ENCODE results near the gene CNOT6.
"Not testable (repeated sequence)": the region's sequence is repeated elsewhere in the genome, so short reads cannot be mapped to it uniquely, and the experiment has no call there.

CNOT6 gene

GRCh38 chr5:180471866-180472265 is 22.3 kb upstream of the CNOT6 start:
- DNase-seq, result no peak

DNA sequence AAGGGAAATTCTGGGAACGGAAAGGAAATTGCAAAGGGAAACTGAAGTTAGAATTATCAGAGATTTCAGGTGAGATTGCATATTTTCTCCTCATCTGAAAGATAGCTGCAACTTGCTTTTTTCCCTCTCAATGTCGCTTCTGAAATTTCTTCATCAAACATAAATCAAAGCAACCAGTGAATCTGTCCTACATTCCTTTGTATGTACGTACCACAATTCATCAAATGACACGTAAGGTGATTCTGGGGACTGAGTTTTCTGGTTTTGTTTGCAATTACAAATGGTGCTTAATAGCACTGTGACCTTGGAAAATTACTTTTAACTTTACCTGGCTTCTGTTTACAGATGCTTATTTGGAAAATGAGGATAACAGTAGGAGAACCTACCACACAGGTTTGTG is 21.9 kb upstream of the CNOT6 start:
- no peak for DNase-seq

GRCh38 chr5:180473386-180473785 is 20.8 kb upstream of the CNOT6 start:
- DNase-seq, result not testable (repeated sequence)

DNA sequence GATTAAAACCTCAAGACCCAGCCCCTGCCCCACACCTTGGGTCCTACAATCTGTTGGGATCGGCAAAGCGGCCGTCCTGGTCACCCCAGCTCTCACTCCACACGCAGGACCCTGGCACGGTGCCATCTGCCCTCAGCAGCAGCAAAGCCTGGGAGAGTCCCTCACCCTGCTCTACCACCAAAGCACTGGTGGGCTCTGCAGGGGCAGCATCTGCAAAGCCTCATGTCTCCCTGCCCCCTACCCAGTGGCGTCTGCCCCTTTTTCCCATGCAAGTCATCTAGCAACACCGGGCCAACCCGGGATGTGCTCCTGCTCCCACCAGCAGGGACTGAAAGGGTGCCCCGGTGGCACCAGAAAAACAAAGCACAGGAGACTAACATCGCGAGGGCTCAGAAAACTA is 19.6 kb upstream of the CNOT6 start:
- no peak for DNase-seq

- DNase-seq, result not testable (repeated sequence)
These were observed 18.1 kb upstream of the CNOT6 start for GRCh38 chr5:180475969-180476524.

DNA sequence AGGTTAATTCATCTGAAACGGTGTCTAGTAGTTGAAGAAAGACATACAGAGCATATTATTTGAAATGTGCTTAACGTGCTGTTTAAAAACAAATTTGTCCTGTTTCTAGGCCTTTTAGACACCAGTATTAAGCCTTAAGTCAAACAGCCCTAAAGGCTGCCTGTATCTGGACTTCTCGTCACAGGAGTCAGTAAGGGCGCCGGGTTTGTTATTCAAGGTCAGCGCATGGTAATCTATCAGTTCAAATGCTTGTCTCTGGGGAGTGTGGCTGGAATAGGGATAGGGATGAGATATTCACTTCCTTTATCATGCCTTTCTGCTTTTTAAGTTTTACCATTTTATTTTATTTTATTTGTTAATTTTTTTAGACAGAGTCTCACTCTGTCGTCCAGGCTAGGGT is 9.4 kb upstream of the CNOT6 start:
- no peak for DNase-seq

DNA sequence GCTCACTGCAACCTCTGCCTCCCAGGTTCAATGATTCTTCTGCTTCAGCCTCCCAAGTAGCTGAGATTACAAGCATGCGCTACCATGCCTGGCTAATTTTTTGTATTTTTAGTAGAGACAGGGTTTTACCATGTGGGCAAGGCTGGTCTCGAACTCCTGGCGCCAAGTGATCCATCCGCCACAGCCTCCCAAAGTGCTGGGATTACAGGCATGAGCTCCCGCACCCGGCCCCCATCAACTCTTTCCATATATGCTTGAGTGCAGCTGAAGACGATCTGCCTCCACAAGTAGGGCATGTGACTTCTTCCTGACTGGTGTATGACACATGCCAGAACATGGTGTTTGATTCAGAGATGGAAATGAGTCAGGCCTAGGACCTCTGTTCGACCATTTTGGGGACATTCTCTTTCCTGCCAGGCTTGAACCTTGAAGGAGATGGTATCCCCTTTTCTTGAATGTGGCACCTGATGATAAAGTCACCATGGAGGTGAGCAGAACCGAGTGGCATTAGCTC is 7.5 kb upstream of the CNOT6 start:
- DNase-seq, result no peak

GRCh38 chr5:180487556-180487955 is 6.6 kb upstream of the CNOT6 start:
- DNase-seq, result no peak

DNA sequence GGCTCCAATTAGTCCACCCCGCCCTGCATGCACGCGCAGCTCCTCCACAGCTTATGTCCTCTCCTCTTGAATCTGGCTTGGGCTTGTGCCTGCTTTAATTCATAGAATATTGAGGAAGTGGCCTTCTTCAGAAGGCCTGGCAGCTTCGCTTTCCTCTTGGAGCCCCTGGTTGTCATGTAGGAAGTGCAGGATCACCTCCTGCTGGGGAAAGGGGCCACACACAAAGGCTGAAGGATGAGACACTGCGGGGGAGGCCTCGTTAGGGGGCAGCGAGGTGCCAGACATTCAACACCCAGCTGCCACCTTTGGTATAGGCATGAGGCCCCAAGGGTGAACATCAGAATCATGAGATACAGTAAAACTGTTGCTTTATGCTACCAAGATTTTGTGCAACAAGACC is 2.7 kb upstream of the CNOT6 start:
- DNase-seq, result no peak

DNA sequence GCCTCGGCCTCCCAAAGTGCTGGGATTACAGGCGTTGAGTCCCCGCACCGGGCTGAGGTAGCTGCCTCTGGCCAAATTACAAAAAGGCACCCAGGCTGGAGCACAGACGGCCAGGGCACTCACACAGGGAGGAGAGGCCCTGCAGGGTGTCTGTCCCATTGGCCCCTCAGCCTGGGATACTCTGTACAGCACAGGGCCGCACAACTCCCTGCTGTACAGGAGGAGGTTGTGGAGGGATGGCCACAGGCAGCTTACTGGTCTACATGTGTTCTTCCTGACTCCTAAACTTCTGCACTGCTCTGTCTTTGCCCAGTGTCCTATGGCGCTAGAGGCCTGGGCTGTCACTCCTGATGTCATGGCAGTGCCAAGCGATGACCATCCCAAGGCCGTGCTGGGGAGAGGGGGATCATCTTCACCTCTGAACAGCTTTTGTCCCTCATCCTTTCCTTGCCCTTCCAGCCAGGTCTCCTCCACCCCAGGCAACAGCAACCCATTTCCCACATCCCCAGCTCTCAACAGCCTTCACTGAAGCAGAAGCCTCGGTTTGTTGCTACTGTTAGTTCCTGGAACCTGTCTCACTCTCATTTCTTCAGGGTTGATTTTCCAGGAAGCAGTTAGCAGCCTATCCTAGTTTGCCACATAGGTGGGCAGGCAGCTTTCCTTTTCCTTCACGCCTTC is 1.8 kb upstream of the CNOT6 start:
- no peak for DNase-seq

- DNase-seq, result peak; percentile 65
These were observed 467 bp downstream of the CNOT6 start for GRCh38 chr5:180494510-180495181.

DNA sequence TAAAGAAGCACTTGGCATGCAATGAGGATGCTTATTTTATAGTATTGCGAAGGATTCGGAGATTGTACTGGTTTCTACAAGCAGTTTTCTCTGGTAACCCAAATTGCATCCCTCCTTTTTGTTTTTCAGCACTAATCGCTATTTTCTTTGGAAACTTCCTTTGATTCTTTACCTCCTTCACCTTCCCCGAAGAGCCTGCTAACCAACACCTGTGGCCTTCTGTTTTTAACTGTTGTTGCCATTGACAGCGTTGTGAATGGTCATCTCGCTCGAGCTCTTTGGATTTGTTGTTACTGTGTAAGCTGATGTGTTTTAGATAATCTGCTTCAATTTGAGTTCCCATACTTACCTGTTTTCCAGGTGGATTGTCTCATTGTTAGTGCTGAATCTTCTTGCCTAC is 1.1 kb downstream of the CNOT6 start:
- no peak for DNase-seq

DNA sequence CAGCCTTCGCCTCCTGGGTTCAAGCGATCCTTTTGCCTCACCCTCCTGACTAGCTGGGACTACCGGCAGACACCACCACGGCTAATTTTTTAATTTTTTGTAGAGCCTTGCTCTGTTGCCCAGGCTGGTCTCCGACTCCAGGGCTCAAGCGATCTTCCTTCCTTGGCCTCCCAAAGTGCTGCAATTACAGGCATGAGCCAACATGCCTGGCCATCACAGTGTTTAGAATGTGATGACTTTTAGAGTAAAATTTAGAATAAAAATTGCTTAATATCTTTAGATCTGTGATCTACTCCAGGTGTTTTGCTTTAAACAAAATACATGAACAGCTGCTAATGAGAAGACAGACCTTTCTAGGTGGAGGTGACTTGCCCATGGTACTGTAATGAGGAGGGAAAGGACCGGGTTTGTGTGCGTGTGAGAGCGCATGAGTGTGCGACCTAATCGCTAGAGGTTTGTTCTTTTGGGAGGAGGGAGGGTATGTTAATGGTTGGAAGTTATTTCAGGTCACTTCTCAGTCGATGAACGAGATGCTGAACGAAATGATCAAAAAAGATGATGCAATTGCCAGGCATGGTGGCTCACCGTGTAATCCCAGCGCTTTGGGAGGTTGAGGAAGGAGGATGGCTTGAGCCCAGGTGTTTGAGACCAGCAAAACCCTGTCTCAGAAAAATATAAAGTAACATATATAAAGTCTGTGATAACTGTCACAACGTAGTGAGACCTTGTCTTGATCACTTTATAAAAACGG is 2.0 kb downstream of the CNOT6 start:
- no peak for DNase-seq

- DNase-seq, result not testable (repeated sequence)
These were observed 2.6 kb downstream of the CNOT6 start for GRCh38 chr5:180496806-180497205.

DNA sequence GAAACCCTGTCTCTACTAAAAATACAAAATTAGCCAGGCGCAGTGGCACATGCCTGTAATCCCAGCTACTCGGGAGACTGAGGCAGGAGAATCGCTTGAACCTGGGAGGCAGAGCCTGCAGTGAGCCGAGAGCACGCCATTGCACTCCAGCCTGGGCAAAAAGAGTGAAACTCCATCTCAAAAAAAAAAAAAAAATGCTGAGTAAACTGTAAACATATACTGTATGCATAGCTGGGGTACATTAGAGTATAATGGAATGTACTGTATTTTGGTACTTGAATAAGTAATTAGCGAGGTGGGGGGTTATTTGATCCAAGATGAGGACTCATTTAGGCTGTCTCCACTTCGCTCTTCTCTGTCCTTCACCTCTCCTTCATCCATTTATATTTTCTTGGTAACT is 3.7 kb downstream of the CNOT6 start:
- not testable (repeated sequence) for DNase-seq

- DNase-seq, result no peak
These were observed 4.2 kb downstream of the CNOT6 start for GRCh38 chr5:180498378-180498777.

DNA sequence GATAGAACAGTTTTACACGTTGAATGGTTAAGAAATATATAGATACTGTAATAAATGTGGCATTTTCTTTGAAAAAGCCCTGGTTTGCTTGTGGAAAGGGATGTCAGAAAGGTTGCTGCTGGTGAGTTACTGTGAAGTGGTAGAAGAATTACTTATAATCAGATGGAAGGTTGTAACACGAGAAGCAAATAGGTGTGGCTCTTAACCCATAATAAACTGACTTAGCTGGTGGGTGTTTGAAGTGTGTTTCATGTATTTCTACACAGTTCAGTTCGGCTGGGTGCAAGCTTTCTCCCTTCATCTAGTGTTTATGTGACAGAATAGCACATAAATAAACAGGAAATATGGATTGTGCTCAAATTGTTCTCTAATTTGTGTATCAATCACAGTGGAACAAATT is 5.5 kb downstream of the CNOT6 start:
- DNase-seq, result no peak

DNA sequence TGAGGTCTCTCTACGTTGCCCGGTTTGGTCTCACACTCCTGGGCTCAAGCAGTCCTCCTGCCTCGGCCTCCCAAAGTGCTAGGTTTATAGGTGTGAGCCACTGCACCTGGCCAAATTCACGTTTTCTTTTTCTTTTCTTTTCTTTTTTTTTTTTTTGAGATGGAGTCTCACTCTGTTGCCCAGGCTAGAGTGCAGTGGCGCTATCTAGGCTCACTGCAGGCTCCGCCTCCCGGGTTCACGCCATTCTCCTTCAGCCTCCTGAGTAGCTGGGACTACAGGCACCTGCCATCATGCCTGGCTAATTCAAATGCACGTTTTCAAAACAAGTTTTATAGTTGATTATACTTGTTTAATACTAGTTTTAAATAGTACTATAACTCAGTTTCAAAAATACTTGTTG is 6.1 kb downstream of the CNOT6 start:
- DNase-seq, result not testable (repeated sequence)

DNA sequence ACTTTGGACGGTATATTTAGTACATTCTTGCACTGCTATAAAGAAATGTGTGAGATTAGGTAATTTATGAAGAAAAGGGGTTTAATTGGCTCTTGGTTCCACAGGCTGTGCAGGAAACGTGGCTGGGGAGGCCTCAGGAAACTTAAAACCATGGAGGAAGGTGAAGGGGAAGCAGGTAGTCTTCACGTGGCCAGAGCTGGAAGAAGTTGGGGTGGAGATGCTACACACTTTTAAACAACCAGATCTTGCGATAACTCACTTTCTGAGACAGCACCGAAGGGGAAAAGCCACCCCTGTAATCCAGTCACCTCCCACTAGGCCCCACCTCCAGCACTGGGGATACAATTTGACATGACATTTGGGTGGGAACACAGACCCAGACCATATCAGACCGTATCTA is 13.5 kb downstream of the CNOT6 start:
- no peak for DNase-seq

GRCh38 chr5:180515294-180515693 is 21.1 kb downstream of the CNOT6 start:
- DNase-seq, result no peak

DNA sequence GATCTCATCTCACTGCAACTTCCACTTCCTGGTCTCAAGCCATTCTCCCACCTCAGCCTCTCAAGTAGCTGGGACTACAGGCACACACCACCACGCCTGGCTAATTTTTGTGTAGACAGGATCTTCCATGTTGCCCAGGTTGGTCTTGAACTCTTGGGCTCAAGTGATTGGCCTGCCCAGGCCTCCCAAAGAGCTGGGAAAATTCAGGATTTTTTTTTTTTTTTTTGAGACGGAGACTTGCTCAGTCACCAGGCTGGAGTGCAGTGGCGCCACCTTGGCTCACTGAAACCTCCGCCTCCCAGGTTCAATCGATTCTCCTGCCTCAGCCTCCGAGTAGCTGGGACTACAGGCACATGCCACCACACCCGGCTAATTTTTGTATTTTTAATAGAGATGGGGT is 21.8 kb downstream of the CNOT6 start:
- DNase-seq, result not testable (repeated sequence)

DNA sequence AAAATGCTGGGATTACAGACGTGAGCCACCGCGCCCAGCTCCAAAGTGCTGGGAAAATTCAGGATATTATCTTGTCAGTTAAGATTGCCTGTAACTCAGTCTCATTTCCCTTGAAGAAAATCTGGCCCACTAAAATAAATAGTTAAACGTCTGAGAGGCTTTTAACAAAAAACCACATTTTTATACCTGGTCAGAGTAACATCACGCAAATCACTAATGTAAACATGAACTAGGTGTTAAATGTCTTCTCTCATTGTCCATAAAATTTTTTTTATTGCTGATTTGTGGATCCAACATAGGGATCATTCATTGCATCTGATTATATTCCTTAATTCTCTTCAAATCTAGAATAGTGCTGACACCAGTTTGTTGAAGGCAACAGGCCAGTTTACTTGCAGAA is 22.3 kb downstream of the CNOT6 start:
- no peak for DNase-seq

DNA sequence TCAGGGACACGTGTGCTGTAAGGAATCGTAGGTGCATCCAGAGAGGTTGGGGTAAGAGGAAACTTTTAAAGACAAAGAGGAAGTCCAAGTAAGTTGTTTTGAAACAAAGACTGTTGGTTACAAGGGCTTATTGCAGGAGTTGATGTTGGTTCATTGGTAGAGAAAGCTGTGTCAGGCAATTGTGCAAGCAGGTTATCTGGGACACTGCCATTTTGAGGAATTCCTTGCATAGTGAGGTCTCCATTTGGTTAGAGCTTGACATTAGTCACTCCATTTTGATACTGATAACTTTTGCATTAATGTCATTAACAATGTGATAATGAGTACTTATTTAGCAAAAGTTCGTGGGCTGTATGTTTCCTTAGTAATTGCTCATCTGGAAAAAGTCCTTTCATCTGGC is 24.9 kb downstream of the CNOT6 start:
- DNase-seq, result no peak

GRCh38 chr5:180521101-180521500 is 26.9 kb downstream of the CNOT6 start:
- no peak for DNase-seq

Data from activated naive CD4-positive, alpha-beta T cell treated with Interleukin-2 at 50 U/mL for 16 hours (primary cell).